Chondrocyte (in vitro differentiated cells): ENCODE data around the gene NSFL1C. TPM values are rescaled to one million over a fixed set of nuclear protein-coding genes. Genes with fewer than 3 reads are reported as not detected.

ENCODE experiments used
- DNase-seq: peaks from one replicate; pipeline ENCODE4 v3.0.0; 2021; ENCODE audit warnings: mixed read lengths, low spot score
- H3K27ac Mint-ChIP-seq: one replicate; pipeline ENCODE4 v1.8.0; 2021; ENCODE audit warnings: mild to moderate bottlenecking, moderate library complexity, mixed read lengths; ENCODE audit not compliant: unreplicated experiment
- H3K27me3 Mint-ChIP-seq: 2 replicates; pipeline ENCODE4 v1.8.0; 2021; ENCODE audit warnings: low read depth, mixed read lengths
- H3K36me3 Mint-ChIP-seq: 2 replicates; pipeline ENCODE4 v1.8.0; 2021; ENCODE audit warnings: low read depth, mixed read lengths
- H3K4me1 Mint-ChIP-seq: 2 replicates; pipeline ENCODE4 v1.8.0; 2021; ENCODE audit warnings: low read depth, mild to moderate bottlenecking, mixed read lengths
- H3K4me3 Mint-ChIP-seq: one replicate; pipeline ENCODE4 v1.8.0; 2021; ENCODE audit warnings: mild to moderate bottlenecking, moderate library complexity, mixed read lengths; ENCODE audit not compliant: unreplicated experiment
- H3K9me3 Mint-ChIP-seq: 2 replicates; pipeline ENCODE4 v1.8.0; 2021; ENCODE audit warnings: low read depth, mixed read lengths
- total RNA-seq: library from RNA; stranded (reverse); gene quantifications from 3 replicates; pipeline ENCODE4 v1.2.1, GENCODE V29; 2021
- TF ChIP-seq, protein P1 (sequence below): fragments of 200-600 bp; sonication (generic); IDR thresholded peaks from 2 replicates; pipeline ENCODE4 v1.5.0; 2021; ENCODE audit warnings: antibody characterized with exemption, mild to moderate bottlenecking, moderate library complexity

Gene NSFL1C
- total RNA-seq, 1 donor from 2014 or later, result 75.3 TPM

GRCh38 chr20:1468117-1468624 lies 1.5 kb upstream of the NSFL1C start:
- H3K36me3 Mint-ChIP-seq, result no peaks in the 10 kb centered on the region

DNA sequence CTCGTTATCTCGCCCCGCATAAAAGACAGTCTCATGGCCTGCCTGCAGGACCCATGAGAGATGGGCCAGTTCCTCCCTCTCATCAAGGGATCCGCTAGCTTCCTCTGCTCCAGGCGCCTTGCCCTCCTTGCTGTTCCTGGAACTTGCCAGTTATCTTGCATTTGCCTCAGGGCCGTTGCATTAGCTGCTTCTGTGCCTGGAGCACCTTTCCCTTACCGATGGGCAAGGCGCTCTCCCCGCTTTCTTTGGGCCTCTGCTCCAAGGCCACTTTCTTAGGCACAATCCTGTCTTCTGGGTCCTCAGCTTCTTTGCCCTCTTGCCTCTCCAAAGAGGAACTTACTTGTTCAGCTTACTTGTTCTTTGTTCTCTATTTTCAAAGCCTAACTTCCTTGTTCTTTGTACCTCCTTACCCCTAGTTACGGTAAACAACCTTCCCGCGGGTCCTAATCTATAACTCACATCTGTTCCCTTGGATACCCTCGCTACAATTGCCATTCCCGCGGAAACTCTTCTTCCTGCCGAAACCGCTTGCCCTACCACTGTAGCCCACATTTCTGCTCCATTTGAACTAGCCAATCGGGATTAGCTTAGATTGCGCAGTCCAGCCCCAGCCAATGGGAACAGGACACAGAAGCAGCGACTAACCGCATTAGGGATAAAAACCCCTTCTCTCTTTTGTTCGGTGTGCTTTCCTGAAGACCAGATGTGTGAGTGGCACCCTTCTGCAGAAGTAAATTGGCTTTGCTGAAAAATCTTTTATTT lies 887 bp upstream of the NSFL1C start:
- Mint-ChIP-seq H3K4me1 (peaks cover 53% of the 10 kb centered on the region), H3K4me3 (no peak overlapping the region), H3K27me3 (no peaks in the 10 kb centered on the region), H3K9me3 (no peaks in the 10 kb centered on the region), H3K36me3 (no peaks in the 10 kb centered on the region), H3K27ac (no peak overlapping the region)
- TF ChIP-seq, protein P1, sequence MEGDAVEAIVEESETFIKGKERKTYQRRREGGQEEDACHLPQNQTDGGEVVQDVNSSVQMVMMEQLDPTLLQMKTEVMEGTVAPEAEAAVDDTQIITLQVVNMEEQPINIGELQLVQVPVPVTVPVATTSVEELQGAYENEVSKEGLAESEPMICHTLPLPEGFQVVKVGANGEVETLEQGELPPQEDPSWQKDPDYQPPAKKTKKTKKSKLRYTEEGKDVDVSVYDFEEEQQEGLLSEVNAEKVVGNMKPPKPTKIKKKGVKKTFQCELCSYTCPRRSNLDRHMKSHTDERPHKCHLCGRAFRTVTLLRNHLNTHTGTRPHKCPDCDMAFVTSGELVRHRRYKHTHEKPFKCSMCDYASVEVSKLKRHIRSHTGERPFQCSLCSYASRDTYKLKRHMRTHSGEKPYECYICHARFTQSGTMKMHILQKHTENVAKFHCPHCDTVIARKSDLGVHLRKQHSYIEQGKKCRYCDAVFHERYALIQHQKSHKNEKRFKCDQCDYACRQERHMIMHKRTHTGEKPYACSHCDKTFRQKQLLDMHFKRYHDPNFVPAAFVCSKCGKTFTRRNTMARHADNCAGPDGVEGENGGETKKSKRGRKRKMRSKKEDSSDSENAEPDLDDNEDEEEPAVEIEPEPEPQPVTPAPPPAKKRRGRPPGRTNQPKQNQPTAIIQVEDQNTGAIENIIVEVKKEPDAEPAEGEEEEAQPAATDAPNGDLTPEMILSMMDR, result no peak
- DNase-seq, result no peak

More at GRCh38 chr20:1468117-1468624, 1.5 kb upstream of the NSFL1C start:
- DNase-seq, result no peak
- TF ChIP-seq, protein P1, result no peak
- Mint-ChIP-seq H3K9me3 (no peaks in the 10 kb centered on the region), H3K27me3 (no peaks in the 10 kb centered on the region), H3K4me1 (peaks cover 53% of the 10 kb centered on the region), H3K4me3 (no peak overlapping the region), H3K27ac (no peak overlapping the region)

GRCh38 chr20:1467082-1467354 lies 369 bp upstream of the NSFL1C start:
- Mint-ChIP-seq H3K9me3 (no peaks in the 10 kb centered on the region), H3K4me3 (no peak overlapping the region), H3K36me3 (no peaks in the 10 kb centered on the region), H3K27ac (no peak overlapping the region), H3K4me1 (peaks cover 57% of the 10 kb centered on the region), H3K27me3 (no peaks in the 10 kb centered on the region)
- DNase-seq, result no peak
- TF ChIP-seq, protein P1, result peak; percentile 43

GRCh38 chr20:1465470-1466210 lies 1.0 kb downstream of the NSFL1C start:
- peak overlapping the region; percentile 90 for H3K27ac Mint-ChIP-seq

GRCh38 chr20:1463971-1464570 lies 2.6 kb downstream of the NSFL1C start:
- DNase-seq, result no peak
- H3K4me1 Mint-ChIP-seq, result peaks cover 39% of the 10 kb centered on the region
- TF ChIP-seq, protein P1, result no peak

More at GRCh38 chr20:1465470-1466210, 1.0 kb downstream of the NSFL1C start:
- H3K36me3 Mint-ChIP-seq, result no peaks in the 10 kb centered on the region
- no peaks in the 10 kb centered on the region for H3K9me3 Mint-ChIP-seq
- H3K4me1 Mint-ChIP-seq, result peaks cover 55% of the 10 kb centered on the region
- H3K27me3 Mint-ChIP-seq, result no peaks in the 10 kb centered on the region
- DNase-seq, result no peak
- TF ChIP-seq, protein P1, result no peak
- peak overlapping the region; percentile 78 for H3K4me3 Mint-ChIP-seq

More at GRCh38 chr20:1463971-1464570, 2.6 kb downstream of the NSFL1C start:
- no peaks in the 10 kb centered on the region for H3K9me3 Mint-ChIP-seq
- H3K27ac Mint-ChIP-seq, result peak overlapping the region; percentile 5
- H3K27me3 Mint-ChIP-seq, result no peaks in the 10 kb centered on the region
- no peak overlapping the region for H3K4me3 Mint-ChIP-seq
- peaks cover 1% of the 10 kb centered on the region for H3K36me3 Mint-ChIP-seq
